ENCODE measurements around the gene CRTC1.
A peak's percentile ranks its signal among the peaks of the same experiment; 100 is the strongest.

The CRTC1 gene

GRCh38 chr19:18657590-18658365, 25.7 kb upstream of the CRTC1 start:
- TF ChIP-seq, protein P1, sequence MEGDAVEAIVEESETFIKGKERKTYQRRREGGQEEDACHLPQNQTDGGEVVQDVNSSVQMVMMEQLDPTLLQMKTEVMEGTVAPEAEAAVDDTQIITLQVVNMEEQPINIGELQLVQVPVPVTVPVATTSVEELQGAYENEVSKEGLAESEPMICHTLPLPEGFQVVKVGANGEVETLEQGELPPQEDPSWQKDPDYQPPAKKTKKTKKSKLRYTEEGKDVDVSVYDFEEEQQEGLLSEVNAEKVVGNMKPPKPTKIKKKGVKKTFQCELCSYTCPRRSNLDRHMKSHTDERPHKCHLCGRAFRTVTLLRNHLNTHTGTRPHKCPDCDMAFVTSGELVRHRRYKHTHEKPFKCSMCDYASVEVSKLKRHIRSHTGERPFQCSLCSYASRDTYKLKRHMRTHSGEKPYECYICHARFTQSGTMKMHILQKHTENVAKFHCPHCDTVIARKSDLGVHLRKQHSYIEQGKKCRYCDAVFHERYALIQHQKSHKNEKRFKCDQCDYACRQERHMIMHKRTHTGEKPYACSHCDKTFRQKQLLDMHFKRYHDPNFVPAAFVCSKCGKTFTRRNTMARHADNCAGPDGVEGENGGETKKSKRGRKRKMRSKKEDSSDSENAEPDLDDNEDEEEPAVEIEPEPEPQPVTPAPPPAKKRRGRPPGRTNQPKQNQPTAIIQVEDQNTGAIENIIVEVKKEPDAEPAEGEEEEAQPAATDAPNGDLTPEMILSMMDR (IDR thresholded peaks at IDR 0.05; ENCODE audit: extremely low read depth, insufficient read depth, missing control alignments), result no peak
- DNase-seq (ENCODE audit: low spot score), result peak; percentile 77
- in situ Hi-C loops (cut with MboI; ENCODE audit: low pct_unique_long_range_greater_than_20kb, low sequenced_read_pairs, unreplicated experiment), result no loop called here

DNA sequence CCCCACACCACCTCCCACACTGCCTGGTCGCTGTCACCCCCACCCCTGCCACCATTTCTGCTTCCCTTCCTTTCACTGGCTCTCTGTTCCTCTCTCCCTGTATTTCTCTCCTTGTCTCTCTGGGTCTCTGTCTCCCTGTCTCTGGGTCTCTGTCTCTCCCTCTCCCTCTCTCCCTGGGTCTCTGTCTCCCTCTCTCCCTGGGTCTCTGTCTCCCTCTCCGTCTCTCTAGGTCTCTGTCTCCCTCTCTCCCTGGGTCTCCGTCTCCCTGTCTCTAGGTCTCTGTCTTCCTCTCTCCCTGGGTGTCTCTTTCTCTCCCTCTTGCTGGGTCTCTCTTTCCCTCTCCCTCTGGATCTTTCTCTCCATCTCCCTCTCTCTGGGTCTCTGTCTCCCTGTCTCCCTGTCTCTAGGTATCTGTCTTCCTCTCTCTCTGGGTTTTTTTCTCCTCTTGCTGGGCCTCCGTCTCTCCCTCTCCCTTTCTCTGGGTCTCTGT, 25.1 kb upstream of the CRTC1 start:
- TF ChIP-seq, protein P1 (IDR thresholded peaks at IDR 0.05; ENCODE audit: extremely low read depth, insufficient read depth, missing control alignments), result no peak
- DNase-seq (ENCODE audit: low spot score), result no peak
- in situ Hi-C loops (cut with MboI; ENCODE audit: low pct_unique_long_range_greater_than_20kb, low sequenced_read_pairs, unreplicated experiment), result no loop called here

GRCh38 chr19:18659281-18660050, 24.0 kb upstream of the CRTC1 start:
- in situ Hi-C loops (cut with MboI; ENCODE audit: low pct_unique_long_range_greater_than_20kb, low sequenced_read_pairs, unreplicated experiment), result no loop called here
- DNase-seq (ENCODE audit: low spot score), result peak; percentile 71
- TF ChIP-seq, protein P1 (IDR thresholded peaks at IDR 0.05; ENCODE audit: extremely low read depth, insufficient read depth, missing control alignments), result no peak

DNA sequence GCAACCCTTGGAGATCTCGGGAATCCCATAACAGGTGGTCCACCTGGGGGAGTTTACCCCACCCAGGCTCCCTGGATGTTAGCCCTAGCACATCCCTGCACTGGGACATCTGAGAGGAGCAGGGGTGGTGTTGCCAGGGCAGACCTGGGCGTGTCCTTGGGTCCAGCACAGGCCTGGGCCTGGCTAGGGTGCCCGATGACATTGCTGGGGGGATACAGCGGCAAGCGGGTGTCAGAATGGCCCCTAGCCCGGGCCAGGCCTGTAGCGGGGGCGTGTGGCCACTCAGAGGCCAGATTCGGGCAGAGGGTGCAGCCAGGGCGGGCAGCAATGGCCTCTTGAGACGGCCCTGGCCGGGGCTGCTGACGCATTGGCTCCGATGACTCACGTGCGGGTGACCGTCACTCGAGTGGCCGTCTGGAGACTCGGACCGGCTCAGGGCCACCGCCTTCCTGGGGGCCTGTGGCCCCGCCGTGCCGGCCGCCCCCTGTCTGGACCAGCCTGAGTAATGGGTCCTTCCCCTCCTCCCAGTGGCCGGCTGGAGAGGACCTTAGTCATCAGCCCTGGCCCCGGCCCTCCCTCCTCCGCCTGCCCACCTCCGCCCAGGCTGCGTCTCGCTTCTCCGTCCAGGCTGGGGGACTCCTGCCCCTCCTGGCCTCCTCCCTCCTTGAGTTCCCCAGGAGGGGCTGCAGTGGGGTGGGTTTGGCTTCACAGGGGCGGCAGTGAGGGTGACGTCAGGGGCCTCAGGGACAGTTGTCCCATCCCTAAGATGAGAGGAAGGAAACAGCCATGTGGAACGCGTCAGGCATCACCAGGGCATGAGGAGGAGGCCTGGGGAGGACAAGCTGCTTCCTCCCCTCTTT, 23.2 kb upstream of the CRTC1 start:
- in situ Hi-C loops (cut with MboI; ENCODE audit: low pct_unique_long_range_greater_than_20kb, low sequenced_read_pairs, unreplicated experiment), result no loop called here

DNA sequence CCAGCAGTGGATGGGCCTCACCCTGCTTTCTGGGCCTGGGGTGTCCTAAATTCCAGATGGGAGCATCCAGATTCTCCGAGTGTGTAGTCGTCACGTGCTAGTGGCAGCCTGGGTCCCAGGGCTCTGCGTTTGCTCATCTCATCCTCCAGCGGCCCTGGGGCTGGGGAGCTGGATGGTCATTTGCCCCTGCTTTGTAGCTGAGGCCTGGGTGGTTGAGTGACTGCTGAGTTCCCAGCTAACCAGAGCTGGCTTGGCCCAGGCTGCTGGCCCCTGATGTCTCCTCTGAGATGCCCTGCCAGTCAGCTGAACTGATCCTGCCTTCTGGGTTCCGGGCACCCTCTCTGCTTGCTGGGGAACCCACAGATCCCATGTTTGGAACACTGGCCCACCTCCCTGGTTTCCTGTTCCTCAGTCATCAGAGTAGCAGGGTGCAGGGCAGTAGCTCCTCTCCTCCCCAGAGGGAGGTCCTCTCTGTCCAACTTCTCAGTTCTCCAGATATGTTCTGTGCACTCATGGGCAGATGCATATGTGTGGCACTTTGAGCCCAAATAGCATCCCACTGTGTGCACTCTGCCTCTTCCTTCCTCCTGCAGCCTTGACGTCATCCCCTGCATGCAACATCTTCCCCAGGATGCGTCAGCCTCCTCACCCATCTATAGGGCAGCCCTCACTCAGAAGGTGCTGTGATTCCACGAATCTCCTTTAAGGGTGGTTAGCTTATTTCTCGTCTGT, 22.4 kb upstream of the CRTC1 start:
- no peak for DNase-seq (ENCODE audit: low spot score)
- in situ Hi-C loops (cut with MboI; ENCODE audit: low pct_unique_long_range_greater_than_20kb, low sequenced_read_pairs, unreplicated experiment), result no loop called here
- TF ChIP-seq, protein P1 (IDR thresholded peaks at IDR 0.05; ENCODE audit: extremely low read depth, insufficient read depth, missing control alignments), result no peak

More for the DNA sequence above, 23.2 kb upstream of the CRTC1 start:
- no peak for DNase-seq (ENCODE audit: low spot score)
- TF ChIP-seq, protein P1 (IDR thresholded peaks at IDR 0.05; ENCODE audit: extremely low read depth, insufficient read depth, missing control alignments), result no peak
